Chondrocyte (in vitro differentiated cells): ENCODE data around the gene STON2. TPM values are rescaled to one million over a fixed set of nuclear protein-coding genes. Genes with fewer than 3 reads are reported as not detected.

ENCODE experiments used
- DNase-seq: peaks from one replicate; pipeline ENCODE4 v3.0.0; 2021; ENCODE audit warnings: mixed read lengths, low spot score
- H3K27ac Mint-ChIP-seq: one replicate; pipeline ENCODE4 v1.8.0; 2021; ENCODE audit warnings: mild to moderate bottlenecking, moderate library complexity, mixed read lengths; ENCODE audit not compliant: unreplicated experiment
- H3K27me3 Mint-ChIP-seq: 2 replicates; pipeline ENCODE4 v1.8.0; 2021; ENCODE audit warnings: low read depth, mixed read lengths
- H3K36me3 Mint-ChIP-seq: 2 replicates; pipeline ENCODE4 v1.8.0; 2021; ENCODE audit warnings: low read depth, mixed read lengths
- H3K4me1 Mint-ChIP-seq: 2 replicates; pipeline ENCODE4 v1.8.0; 2021; ENCODE audit warnings: low read depth, mild to moderate bottlenecking, mixed read lengths
- H3K4me3 Mint-ChIP-seq: one replicate; pipeline ENCODE4 v1.8.0; 2021; ENCODE audit warnings: mild to moderate bottlenecking, moderate library complexity, mixed read lengths; ENCODE audit not compliant: unreplicated experiment
- H3K9me3 Mint-ChIP-seq: 2 replicates; pipeline ENCODE4 v1.8.0; 2021; ENCODE audit warnings: low read depth, mixed read lengths
- total RNA-seq: library from RNA; stranded (reverse); gene quantifications from 3 replicates; pipeline ENCODE4 v1.2.1, GENCODE V29; 2021
- TF ChIP-seq, protein P1 (sequence below): fragments of 200-600 bp; sonication (generic); IDR thresholded peaks from 2 replicates; pipeline ENCODE4 v1.5.0; 2021; ENCODE audit warnings: antibody characterized with exemption, mild to moderate bottlenecking, moderate library complexity

Gene STON2
- total RNA-seq, 1 donor from 2014 or later: not detected

DNA sequence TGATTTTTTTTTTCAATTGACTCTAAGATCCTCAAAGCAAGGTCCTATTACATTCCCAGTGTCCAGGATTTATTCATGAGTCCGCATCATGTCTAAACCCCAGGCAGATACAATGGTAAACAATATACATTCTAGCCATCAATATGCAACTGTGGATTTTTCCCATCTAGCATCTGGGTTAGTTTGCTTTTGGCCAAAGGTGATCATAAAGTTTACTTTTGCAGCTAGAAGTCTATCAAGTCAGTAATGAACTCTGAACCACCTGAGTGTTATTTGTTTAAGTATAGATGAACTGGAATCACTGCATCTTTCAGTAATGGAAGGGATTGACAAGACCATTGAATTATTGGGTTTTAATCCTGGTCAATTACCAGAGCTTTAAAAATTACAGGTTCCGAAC, 80.8 kb downstream of the STON2 start:
- Mint-ChIP-seq H3K4me3 (no peak overlapping the region), H3K27me3 (peaks cover 12% of the 10 kb centered on the region), H3K9me3 (no peaks in the 10 kb centered on the region), H3K27ac (no peak overlapping the region), H3K36me3 (no peaks in the 10 kb centered on the region), H3K4me1 (no peaks in the 10 kb centered on the region)
- TF ChIP-seq, protein P1, sequence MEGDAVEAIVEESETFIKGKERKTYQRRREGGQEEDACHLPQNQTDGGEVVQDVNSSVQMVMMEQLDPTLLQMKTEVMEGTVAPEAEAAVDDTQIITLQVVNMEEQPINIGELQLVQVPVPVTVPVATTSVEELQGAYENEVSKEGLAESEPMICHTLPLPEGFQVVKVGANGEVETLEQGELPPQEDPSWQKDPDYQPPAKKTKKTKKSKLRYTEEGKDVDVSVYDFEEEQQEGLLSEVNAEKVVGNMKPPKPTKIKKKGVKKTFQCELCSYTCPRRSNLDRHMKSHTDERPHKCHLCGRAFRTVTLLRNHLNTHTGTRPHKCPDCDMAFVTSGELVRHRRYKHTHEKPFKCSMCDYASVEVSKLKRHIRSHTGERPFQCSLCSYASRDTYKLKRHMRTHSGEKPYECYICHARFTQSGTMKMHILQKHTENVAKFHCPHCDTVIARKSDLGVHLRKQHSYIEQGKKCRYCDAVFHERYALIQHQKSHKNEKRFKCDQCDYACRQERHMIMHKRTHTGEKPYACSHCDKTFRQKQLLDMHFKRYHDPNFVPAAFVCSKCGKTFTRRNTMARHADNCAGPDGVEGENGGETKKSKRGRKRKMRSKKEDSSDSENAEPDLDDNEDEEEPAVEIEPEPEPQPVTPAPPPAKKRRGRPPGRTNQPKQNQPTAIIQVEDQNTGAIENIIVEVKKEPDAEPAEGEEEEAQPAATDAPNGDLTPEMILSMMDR: no peak
- DNase-seq: no peak

DNA sequence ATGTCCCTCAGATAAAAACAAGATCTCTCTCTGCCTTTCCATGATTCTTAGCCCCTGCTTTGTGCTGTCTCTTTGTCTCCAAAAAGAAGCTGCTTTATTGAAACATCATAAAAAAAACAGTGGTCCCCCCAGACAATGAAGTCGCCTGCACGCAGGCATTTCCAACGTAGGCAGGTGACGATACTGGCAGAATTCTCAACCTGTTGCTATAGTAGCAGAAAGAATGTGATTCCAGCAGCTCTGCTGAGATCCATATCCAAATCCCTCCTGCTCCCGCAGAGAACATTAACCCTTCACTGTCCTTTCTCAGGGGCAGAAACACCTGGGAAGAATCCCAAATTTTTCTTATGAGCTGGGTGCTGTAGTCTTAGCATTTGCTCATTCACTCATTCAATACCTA, 84.8 kb downstream of the STON2 start:
- TF ChIP-seq, protein P1: no peak
- peaks cover 7% of the 10 kb centered on the region for H3K27me3 Mint-ChIP-seq
- H3K4me3 Mint-ChIP-seq: no peak overlapping the region
- no peaks in the 10 kb centered on the region for H3K36me3 Mint-ChIP-seq
- H3K27ac Mint-ChIP-seq: no peak overlapping the region
- no peaks in the 10 kb centered on the region for H3K9me3 Mint-ChIP-seq
- no peak for DNase-seq
- H3K4me1 Mint-ChIP-seq: no peaks in the 10 kb centered on the region

DNA sequence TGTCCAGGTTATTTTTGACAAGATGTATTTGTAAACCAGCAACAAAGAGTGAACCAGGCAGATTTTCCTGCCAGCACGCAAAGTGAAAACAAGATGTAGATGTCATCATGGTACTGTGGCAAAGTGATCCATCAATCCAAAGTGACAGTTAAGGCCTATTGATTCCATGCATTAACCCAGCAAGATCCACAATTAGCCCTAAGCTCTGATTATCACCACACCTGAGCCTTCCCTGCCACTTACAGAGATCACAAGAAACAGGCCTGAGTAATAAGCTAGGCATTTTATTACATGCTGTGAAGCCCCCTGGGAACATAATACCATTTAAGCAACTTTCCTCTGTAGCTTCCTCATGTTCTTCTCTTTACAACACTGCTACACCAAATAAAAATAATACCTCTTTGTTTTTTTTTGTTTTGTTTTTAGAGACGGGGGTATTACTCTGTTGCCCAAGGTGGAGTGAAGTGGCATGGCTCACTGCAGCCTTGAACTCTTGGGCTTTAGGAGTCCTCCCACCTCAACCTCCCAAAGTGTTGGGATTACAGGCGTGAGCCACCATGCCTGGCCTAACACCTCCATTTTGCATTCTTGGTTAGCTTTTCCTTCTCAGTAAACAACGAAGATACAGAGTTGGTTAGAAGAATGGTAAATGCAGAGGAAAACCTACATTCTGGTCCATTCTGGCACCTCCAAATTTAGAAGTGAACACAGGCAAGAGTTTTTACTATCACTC, 85.5 kb downstream of the STON2 start:
- TF ChIP-seq, protein P1: no peak
- Mint-ChIP-seq H3K4me3 (no peak overlapping the region), H3K36me3 (no peaks in the 10 kb centered on the region), H3K27ac (no peak overlapping the region), H3K4me1 (no peaks in the 10 kb centered on the region), H3K27me3 (peaks cover 7% of the 10 kb centered on the region), H3K9me3 (no peaks in the 10 kb centered on the region)
- DNase-seq: no peak

DNA sequence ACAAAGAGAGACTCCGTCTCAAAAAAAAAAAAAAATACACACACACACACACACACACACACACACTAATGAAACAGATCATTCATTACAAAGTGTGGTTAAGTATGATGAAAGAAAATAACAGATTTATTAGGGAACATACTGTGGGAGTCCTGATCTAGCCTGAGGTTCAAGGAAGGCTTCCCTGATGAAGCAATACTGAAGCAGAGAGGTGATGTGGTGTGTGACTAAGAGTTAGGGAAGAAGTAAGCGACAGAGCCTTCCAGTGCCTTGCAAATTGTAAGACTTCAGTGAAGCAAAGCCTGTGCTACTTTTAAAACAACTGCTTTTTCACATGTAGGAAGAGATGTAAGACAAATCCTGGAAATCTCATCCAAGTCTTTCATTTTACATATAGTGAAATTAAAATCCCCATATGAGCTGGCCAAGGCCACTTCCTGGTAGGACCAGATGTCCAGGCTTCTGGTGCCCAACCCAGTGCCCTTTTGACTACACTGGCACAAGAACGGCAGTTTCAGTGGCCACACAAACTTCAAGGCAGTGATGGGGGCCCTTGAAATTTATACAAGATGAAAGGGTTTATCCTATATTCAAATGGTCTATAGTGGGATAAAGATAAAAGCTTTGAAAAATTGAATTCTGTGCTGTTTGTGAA, 86.2 kb downstream of the STON2 start:
- Mint-ChIP-seq H3K4me3 (no peak overlapping the region), H3K36me3 (no peaks in the 10 kb centered on the region), H3K27me3 (peaks cover 7% of the 10 kb centered on the region), H3K4me1 (no peaks in the 10 kb centered on the region), H3K27ac (no peak overlapping the region), H3K9me3 (no peaks in the 10 kb centered on the region)
- TF ChIP-seq, protein P1: no peak
- DNase-seq: no peak

DNA sequence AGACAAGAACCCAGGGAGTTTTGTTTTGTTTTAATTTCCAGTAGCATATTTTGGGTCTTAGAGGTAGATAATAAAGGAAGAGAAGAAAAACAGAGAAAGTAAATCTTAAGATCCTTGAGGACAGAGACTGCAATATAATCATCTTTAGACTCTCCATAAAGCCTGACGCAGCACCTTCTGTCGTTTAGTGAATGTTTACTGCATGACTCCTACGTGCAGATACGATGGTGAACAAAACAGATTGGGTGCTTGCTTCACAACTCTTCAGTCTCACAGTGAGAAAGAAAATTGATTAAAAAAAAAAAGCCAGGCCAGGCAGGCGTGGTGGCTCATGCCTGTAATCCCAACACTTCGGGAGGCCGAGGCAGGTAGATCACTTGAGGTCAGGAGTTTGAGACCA, 86.9 kb downstream of the STON2 start:
- Mint-ChIP-seq H3K27me3 (peaks cover 7% of the 10 kb centered on the region), H3K27ac (no peak overlapping the region), H3K36me3 (no peaks in the 10 kb centered on the region), H3K4me1 (no peaks in the 10 kb centered on the region), H3K9me3 (no peaks in the 10 kb centered on the region), H3K4me3 (no peak overlapping the region)
- no peak for DNase-seq
- TF ChIP-seq, protein P1: no peak
